Glomerular visceral epithelial cell (primary cell): ENCODE results near the gene HAUS3.

Experiments
- DNase-seq: peaks from one replicate; pipeline ENCODE4 v3.0.0-alpha.2; 2016; ENCODE audit errors: extremely low spot score

Gene HAUS3

GRCh38 chr4:2263926-2264321 lies 22.0 kb upstream of the HAUS3 start:
- DNase-seq, result no peak

DNA sequence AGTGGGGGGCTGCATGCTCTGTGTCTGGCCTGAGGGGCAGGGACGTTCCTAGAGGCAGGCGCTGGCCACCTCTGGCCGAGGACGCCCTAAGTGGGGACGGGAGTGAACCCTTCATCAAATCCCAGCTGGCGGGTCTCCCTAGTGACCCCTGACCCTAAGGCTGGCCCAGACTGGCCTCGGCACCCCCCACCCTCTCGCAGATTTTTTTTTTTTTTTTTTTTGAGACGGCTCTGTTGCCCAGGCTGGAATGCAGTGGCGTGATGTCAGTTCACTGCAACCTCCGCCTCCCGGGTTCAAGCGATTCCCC lies 21.0 kb upstream of the HAUS3 start:
- DNase-seq, result no peak

- DNase-seq, result peak; percentile 100
Observed at GRCh38 chr4:2262145-2262943, 20.4 kb upstream of the HAUS3 start.

- no peak for DNase-seq
Observed at GRCh38 chr4:2261853-2262144, 19.9 kb upstream of the HAUS3 start, which contains the start of gene MXD4. TSS of gene MXD4 (minus strand) at chr4:2262109. CDS start at chr4:2261980, 129 bp downstream.

GRCh38 chr4:2261110-2261852 lies 19.4 kb upstream of the HAUS3 start:
- DNase-seq, result peak; percentile 55

DNA sequence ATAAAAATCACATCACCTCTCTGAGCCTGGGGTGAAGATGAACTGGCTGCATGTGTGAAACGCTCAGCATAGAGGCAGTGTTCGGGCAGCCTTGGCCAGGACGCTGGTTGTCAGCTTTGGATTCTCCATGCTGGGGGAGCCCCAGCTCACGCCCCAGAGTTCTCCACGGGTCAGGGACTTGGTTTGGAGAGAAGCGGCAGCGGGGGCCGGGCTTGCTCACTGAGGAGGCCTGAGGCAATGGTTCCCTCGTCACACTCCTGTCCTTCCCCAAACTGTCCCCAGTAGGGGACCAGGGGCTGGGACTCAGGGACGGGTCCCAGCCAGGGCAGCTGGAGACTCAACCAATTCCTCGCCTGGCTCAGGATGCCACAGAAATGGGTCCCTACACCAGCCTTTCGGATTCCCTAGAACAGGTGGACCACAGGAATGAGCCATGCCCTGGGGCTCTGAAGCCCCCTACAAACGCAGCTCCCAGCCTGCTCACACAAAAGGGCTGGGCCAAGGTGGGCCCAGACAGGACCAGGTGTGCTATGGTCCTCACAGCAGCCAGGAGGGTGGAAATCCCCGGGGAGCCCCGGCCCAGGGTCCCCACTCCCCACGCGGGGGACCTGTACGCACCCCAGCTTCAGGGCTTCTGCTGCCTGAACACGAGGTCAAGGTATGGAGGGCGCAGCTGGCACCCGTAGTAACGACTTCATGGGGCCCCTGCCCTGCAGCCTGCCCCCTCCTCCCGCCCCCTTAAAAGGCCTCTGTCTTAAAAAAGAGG lies 18.6 kb upstream of the HAUS3 start:
- no peak for DNase-seq

DNA sequence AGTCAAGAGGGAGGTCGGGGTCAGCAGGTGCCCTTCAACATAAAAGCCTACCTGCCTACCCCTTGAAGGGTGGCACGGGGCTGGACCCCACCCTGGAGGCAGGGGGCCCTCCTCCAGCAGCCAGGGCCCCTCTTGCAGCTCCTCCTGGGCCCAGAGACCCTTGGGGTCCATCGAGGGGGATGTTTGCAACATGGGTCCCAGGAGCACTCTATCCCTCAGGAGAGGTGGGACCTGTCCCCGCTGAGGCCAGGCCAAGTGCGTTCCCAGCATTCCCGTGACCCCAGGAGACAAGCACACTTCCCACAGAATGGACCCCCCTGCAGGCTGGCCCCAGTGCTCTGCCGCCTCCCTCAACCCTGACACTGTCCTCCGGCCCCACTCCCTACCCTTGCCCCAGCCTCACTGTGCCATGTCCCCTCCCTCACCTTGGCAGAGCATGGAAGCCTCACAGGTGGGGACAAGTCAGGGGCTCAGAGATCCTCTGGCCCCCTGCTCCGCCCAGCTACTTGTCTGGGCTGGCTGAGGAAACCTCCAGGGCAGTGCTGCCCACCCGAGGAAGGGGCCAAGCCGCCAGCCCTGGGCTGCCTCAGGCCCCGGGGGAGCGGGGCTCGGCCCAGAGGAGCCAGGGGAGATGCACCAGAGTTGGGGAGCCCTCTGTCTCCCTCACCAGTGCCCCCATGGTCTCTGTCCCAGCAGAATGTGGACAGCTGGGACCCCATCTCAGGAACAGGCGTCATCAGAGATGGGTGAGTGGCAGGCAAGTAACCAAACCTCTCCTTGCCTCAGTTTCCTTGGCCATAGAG lies 17.8 kb upstream of the HAUS3 start:
- DNase-seq, result no peak

DNA sequence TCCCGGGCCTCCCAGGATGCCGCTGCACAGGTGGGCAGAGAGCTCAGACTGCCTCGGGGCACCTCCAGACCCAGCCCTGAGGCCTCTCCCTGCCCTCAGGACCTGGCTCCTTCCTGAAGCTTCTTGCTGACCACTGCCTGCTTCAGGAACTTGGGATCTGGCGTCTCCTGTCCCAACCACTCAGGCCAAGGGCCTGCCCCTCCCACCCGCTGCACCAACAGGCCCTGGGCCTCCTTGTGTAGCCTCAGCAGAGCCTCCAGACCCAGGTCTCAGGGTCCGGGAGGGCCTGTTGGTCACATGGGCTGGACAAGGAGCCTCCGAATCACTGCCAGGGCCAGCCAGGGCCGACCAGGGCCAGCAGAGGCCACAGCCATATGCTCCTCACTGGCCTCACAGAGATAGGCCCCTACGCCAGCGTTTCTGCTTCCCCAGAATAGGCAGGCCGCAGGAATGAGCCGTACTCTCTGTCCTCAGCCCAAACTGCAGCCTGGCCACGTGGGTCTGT lies 17.2 kb upstream of the HAUS3 start:
- DNase-seq, result no peak

DNA sequence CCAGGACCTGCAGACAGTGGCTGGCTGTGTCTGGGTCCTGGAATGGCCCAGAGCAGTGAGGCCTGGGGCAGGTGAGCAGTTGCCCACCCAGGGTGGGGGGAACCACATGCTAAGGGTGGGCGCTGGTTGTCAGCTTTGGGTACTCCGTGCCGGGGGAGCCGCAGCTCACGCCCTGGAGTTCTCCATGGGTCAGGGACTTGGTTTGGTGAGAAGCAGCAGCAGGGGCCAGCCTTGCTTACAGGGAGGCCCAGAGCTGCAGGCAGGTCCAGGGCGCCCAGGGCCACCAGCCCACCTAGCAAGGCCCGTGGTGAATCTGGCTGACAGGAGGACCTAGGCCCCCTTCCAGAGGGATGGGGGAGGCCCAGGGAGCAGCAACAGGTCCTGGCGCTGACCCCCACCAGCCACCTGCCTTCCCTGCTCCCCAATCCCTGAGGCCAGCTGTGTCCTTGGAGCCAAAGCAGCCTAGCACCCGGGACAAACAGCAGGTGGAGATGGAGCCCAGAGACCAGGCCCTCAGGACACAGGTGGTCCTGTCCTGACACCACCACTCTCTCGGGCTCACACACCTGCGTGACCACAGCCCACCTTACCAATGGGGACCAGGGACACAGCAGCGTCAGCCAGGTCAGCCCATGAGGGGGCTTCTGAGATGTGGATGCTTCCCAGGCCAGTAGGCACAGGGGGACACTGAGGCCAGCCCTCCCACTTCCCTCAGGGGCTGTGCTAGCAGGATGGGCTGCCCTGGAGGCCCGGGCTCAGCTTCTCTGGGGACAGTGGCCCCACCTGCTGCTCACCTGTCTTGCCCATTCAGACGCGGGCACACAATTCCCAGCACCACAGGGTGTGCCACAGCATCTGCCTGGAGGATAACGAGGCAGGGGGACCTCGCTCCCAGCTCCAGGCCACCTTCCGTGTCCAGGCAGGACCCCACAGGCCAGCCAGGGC lies 16.4 kb upstream of the HAUS3 start:
- no peak for DNase-seq

DNA sequence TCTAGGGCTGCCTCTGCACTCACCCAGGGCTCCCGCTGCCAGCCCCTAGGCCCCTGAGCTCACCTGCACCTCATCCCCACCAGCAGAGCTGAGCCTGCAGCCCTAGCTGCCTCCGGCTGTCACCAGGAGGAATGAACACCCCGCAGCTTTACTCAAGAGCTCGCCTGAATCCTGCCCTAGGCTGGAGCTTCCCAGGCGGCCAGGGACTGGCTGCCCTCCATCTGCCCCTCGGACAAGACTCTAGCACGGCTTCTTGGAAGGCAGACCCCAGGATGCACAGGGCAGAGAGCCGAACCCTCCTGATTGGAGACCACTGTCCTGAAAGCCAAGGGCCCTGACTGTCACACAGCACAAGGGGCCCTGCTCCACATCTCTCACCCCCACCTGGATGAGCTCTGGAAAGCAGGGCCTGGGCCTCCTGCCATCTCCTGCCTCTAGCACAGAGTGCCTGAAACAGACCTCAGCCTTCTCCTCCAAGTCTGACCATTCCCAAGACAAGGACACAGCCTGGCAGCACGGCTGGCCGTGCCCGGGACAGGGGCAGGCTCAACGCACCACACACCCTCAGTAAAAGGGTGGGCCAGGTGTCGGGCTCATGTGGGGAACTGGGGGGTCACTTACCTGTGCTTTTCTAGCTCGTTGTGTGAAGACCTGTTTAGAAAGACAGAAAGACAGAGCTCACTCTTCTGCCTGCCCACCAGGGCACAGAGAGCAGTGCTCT lies 15.6 kb upstream of the HAUS3 start:
- no peak for DNase-seq

GRCh38 chr4:2256781-2257191 lies 14.9 kb upstream of the HAUS3 start:
- no peak for DNase-seq

DNA sequence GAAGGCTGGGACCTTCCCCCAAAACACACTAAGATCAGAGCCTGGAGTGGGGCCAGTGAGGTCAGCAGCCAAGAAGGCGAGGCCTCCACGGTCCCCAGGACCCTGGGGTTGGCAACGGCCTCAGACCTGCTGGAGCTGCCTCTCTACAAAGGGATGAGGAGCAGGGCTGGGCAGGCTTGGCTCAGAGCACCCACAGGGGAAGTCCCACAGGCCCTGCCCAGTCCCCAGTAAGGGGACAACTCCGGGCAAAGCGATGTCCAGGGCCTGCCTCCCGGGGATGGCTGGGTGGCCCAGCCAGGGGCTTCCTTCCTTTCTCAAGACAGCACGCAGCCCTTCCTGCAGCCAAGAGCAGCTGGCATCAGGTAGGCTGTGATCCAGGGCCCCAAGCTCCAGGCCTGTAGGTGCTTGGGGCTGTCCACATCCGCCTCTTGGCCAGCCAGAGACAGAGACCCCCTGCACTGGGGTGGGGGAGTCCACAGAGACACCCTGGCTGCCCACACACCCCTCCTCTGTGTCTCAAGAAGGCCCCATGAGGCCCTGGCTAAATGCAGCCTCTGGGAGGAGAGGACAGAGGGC lies 14.3 kb upstream of the HAUS3 start:
- no peak for DNase-seq

DNA sequence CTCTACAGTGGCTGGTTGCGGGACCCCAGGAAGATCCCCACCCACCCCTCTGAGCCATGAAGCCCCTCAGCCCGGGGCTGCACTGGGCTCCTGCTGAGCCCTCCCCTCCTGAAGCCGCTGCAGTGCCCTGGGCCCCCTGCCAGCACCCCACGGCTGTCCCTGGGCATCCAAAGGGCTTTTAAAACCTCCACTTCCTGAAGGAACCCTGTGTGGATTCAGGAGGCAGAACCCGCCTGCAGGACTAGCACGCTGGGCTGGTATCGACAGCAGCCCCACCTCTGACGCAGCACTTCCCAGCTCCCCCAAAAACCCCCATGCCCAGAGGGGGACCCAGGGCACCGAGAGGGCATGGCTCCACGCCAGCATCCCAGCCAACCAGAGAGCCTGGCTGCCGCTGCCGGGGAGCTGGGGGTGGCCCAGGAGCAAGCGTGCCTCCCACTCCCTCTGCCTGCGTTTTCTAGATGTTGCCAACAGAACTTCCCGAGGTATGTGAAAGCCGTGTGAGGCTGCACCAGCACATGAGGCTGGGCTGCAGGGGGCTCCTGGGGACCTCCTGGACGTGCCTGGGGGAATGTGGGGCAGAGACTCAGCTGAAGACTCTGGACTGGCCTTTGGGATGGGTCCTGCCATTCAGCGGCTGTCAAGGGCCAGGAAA lies 13.7 kb upstream of the HAUS3 start:
- DNase-seq, result no peak

DNA sequence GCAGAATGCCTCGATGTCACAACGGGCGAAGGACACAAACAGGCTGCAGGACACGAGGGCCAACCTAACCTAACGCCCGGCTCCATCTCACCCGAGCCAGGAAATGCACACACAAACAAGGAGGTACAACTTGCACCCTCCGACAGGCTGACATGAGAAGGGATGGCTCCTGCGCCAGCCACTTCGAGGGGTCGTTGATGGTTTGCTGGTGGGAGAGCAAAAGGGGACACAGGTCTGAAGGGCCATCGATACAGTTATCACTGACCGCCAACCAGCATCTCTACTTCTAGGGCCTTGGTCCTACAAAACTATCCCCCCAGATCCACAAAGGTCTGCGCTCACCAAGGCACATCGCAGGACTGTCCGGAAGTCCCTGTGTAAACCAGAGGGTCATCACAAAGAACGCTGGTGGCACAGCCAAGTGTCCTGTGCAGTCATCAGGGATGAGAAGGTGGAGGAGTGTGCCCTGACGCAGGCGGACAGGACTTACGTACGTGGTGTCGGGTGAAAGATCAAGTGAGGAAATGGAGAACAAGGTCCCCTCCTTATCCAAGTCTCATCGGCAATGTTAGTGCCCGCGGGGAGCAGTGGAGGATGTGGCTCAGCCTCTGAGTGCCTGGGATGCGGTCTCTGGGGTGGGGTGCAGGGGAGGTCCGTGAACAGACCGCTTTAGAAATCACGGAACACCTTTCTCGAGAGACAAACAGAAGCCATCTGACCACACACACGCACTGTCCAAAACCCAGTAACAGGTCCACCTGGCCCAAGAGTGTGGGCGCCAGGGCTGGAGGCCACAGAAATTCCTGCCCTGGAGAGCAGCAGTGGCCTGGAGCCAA lies 13.0 kb upstream of the HAUS3 start:
- no peak for DNase-seq

- no peak for DNase-seq
Observed at GRCh38 chr4:2253160-2254084, 11.5 kb upstream of the HAUS3 start.

- DNase-seq, result no peak
Observed at GRCh38 chr4:2252530-2253091, 10.7 kb upstream of the HAUS3 start.
